K562 (cell line): ENCODE data around the gene ZNF23. TPM values are rescaled to one million over a fixed set of nuclear protein-coding genes. Genes with fewer than 3 reads are reported as not detected.
A peak's percentile ranks its signal among the peaks of the same experiment; 100 is the strongest.

Experiments used
- C11orf30 ChIP-seq: fragments of 450-650 bp; IDR thresholded peaks from 2 replicates; pipeline ENCODE4 v1.6.1; 2016; ENCODE audit warnings: low read depth, mild to moderate bottlenecking
- FOXA3 ChIP-seq, 2 experiments: fragments of 450-650 bp in 1 of 2; sonication (generic) in 1 of 2; formaldehyde crosslinking; IDR thresholded peaks in 1 of 2; conservative IDR thresholded peaks in 1 of 2; 2 replicates each; pipeline versions ENCODE4 v1.4.0 to v1.8.0; 2020 to 2022; ENCODE audit warnings: mild to moderate bottlenecking in 2 of 2, missing genetic modification reagents in 1 of 2
- KLF1 ChIP-seq: fragments of 450-650 bp; IDR thresholded peaks from 2 replicates; pipeline ENCODE4 v1.6.1; 2016; ENCODE audit warnings: missing genetic modification characterization, missing compliant biosample characterization
- MTA3 ChIP-seq: fragments of 450-650 bp; formaldehyde crosslinking; IDR thresholded peaks from 2 replicates; pipeline ENCODE4 v1.6.1; 2017; ENCODE audit warnings: mild to moderate bottlenecking, borderline replicate concordance
- NONO ChIP-seq, 2 experiments: fragments of 200-400 bp in 1 of 2; fragments of 450-650 bp in 1 of 2; formaldehyde crosslinking in 1 of 2; IDR thresholded peaks; 2 replicates each; pipeline ENCODE4 v1.6.1; 2017; ENCODE audit warnings: low read depth in 2 of 2, mild to moderate bottlenecking in 2 of 2, moderate library complexity in 2 of 2, low read length in 1 of 2
- NR4A1 ChIP-seq, 2 experiments: fragments of 250-450 bp in 1 of 2; fragments of 450-650 bp in 1 of 2; sonication (Bioruptor Pico) in 1 of 2; IDR thresholded peaks; 2 replicates each; pipeline versions ENCODE4 v1.4.0 to v1.6.1; 2016 to 2020; ENCODE audit warnings: mild to moderate bottlenecking in 2 of 2, missing compliant biosample characterization in 1 of 2, missing genetic modification characterization in 1 of 2, moderate library complexity in 1 of 2
- PRPF4 ChIP-seq: fragments of 200-400 bp; formaldehyde crosslinking; IDR thresholded peaks from one replicate; pipeline ENCODE4 v1.6.1; 2017; ENCODE audit warnings: low read length, low read depth, mild to moderate bottlenecking; ENCODE audit not compliant: insufficient read depth, poor library complexity, severe bottlenecking
- RCOR1 ChIP-seq, 2 experiments: IDR thresholded peaks; 2 replicates each; pipeline ENCODE4 v1.6.1; 2012; ENCODE audit warnings: low read depth in 2 of 2, low read length in 2 of 2, borderline replicate concordance in 1 of 2, improper control_type of control experiment in 1 of 2
- RFX7 ChIP-seq: fragments of 250-450 bp; sonication (Bioruptor Pico); IDR thresholded peaks from 2 replicates; pipeline ENCODE4 v1.5.1; 2021; ENCODE audit warnings: mild to moderate bottlenecking
- SMAD3 ChIP-seq: fragments of 450-650 bp; formaldehyde crosslinking; conservative IDR thresholded peaks from 2 replicates; pipeline ENCODE4 v1.4.0; 2020; ENCODE audit warnings: mild to moderate bottlenecking
- ZNF3 ChIP-seq: fragments of 250-450 bp; sonication (Bioruptor Pico); IDR thresholded peaks from 2 replicates; pipeline ENCODE4 v1.5.0; 2021; ENCODE audit warnings: mild to moderate bottlenecking, moderate library complexity
- polyA plus RNA-seq, 8 experiments: library from polyadenylated mRNA; depleted of rRNA in 4 of 8; stranded (reverse) in 5 of 8; unstranded in 3 of 8; fragments of >200 nt; fragmentation: Nextera tagmentation in 2 of 8; fragmentation: Illumina TruSeq in 1 of 8; extraction: Ambion mirVana in 2 of 8; extraction: Trizol in 1 of 8; gene quantifications; 2 replicates each; pipeline versions ENCODE4 v1.2.1 to v1.2.3, GENCODE V29; 2011 to 2014; ENCODE audit warnings: inconsistent platforms in 1 of 8, missing spikeins in 1 of 8
- total RNA-seq, 7 experiments: library from RNA; depleted of rRNA in 6 of 7; stranded (reverse); fragments of >200 nt in 6 of 7; fragmentation: Illumina TruSeq in 2 of 7; extraction: Trizol in 2 of 7; gene quantifications; 2 replicates each; pipeline versions ENCODE4 v1.2.1 to v1.2.3, GENCODE V29; 2011 to 2021; ENCODE audit warnings: low replicate concordance in 1 of 7
- TF ChIP-seq, protein P1 (sequence below): fragments of 450-650 bp; IDR thresholded peaks from 2 replicates; pipeline ENCODE4 v1.7.1; 2018; ENCODE audit warnings: mild to moderate bottlenecking, low read depth; ENCODE audit not compliant: partially characterized antibody
- TF ChIP-seq, protein P2 (sequence below): sonication (generic); formaldehyde crosslinking; IDR thresholded peaks from 2 replicates; pipeline ENCODE4 v1.8.0; 2022; ENCODE audit warnings: mild to moderate bottlenecking, missing genetic modification reagents
- TF ChIP-seq, protein P3 (sequence below): sonication (generic); formaldehyde crosslinking; IDR thresholded peaks from 2 replicates; pipeline ENCODE4 v1.8.0; 2023; ENCODE audit warnings: mild to moderate bottlenecking, missing genetic modification reagents
- TF ChIP-seq, protein P4 (sequence below): fragments of 200-800 bp; sonication (Bioruptor generic); IDR thresholded peaks from 2 replicates; pipeline ENCODE4 v1.6.1; 2017; ENCODE audit warnings: missing genetic modification characterization, missing compliant biosample characterization
- TF ChIP-seq, protein P5 (sequence below), 2 experiments: fragments of 450-650 bp; IDR thresholded peaks; 2 replicates each; pipeline ENCODE4 v1.6.1; 2016

The ZNF23 gene
- total and polyA plus RNA-seq, 9 of the 15 experiments (the other 6 are each of a cell fraction or from before 2014, with no cell fraction given), result 4.7 to 13.4 (median 11.2) TPM

DNA sequence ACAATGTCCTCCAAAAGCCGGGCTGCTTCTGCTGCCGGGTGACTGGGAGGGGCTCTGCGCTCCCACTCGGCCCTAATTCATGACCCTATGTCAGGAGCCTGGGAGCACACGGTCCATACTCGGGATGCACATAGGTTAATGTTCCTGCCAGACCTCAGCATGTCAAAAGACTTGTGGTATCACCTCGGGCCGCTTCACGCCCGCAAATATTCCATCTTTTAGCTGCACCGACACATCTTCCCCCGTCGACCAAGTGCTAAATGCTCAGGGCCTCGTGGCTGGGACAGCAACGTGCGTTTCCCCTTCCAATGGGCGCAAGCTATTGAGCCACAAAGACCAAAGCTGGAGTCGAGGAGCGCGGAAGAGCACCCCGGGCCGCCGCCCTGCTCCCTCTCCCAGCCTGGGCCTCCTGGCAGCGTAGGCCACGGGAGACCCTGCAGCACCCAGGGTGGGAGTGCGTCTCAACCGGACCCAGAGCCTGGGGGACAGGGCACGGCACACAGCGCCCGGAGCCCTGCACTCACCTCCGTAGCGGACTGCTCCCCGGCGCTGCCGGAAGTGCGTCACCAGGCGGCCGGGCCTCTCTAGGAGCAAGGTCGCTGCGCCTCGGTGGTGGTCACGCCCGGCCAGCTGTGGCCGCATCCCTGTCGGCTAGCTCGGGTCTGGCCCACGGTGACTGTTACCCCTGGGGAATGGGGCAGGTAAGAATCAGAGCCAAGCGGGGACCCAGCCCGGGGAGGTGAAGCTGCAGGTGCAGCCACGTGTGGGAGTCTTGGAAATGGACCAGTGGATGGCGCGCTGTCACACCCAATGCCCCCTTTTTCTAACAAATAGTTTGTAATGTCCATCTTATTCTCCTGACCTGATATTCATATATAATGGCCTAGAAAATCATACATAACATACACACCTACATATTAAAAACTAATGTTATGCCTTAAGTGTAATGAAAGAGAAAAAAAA lies at the start of gene ZNF23 (continued):
- TF ChIP-seq, protein P1, sequence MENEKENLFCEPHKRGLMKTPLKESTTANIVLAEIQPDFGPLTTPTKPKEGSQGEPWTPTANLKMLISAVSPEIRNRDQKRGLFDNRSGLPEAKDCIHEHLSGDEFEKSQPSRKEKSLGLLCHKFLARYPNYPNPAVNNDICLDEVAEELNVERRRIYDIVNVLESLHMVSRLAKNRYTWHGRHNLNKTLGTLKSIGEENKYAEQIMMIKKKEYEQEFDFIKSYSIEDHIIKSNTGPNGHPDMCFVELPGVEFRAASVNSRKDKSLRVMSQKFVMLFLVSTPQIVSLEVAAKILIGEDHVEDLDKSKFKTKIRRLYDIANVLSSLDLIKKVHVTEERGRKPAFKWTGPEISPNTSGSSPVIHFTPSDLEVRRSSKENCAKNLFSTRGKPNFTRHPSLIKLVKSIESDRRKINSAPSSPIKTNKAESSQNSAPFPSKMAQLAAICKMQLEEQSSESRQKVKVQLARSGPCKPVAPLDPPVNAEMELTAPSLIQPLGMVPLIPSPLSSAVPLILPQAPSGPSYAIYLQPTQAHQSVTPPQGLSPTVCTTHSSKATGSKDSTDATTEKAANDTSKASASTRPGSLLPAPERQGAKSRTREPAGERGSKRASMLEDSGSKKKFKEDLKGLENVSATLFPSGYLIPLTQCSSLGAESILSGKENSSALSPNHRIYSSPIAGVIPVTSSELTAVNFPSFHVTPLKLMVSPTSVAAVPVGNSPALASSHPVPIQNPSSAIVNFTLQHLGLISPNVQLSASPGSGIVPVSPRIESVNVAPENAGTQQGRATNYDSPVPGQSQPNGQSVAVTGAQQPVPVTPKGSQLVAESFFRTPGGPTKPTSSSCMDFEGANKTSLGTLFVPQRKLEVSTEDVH, result peak; percentile 84
- TF ChIP-seq RFX7 (CRISPR knock-in tag) (no peak), RCOR1 (IDR thresholded peaks at IDR 0.05; ENCODE audit: borderline replicate concordance in 1 of 2, low read depth in 2 of 2, low read length in 2 of 2) (peak in 1 of 2 experiments; percentile 77; a peak in 2 of 4 replicates), MTA3 (0 out of 2 replicates have a peak, but pooled peaks have one; percentile 36), C11orf30 (peak; percentile 98), PRPF4 (no peak), FOXA3 (CRISPR knock-in tag; conservative IDR thresholded peaks at IDR 0.05 in 1 of 2, IDR thresholded peaks at IDR 0.05 in 1 of 2) (peak in 1 of 2 experiments; percentile 45; a peak in 1 of 4 replicates), NR4A1 (CRISPR knock-in tag; IDR thresholded peaks at IDR 0.05) (no peak), NR4A1 (tag; IDR thresholded peaks at IDR 0.05) (0 out of 2 replicates have a peak, but pooled peaks have one; percentile 20), KLF1 (tag) (peak; percentile 51; the same call in 1 of the 2 replicates), SMAD3 (CRISPR knock-in tag) (0 out of 2 replicates have a peak, but pooled peaks have one; percentile 22), NONO (IDR thresholded peaks at IDR 0.05; ENCODE audit: low read depth in 2 of 2, low read length in 1 of 2) (peak; percentile 59 to 85; a peak in 3 of 4 replicates), ZNF3 (no peak)
- TF ChIP-seq, protein P2, sequence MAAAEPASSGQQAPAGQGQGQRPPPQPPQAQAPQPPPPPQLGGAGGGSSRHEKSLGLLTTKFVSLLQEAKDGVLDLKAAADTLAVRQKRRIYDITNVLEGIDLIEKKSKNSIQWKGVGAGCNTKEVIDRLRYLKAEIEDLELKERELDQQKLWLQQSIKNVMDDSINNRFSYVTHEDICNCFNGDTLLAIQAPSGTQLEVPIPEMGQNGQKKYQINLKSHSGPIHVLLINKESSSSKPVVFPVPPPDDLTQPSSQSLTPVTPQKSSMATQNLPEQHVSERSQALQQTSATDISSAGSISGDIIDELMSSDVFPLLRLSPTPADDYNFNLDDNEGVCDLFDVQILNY, result peak; percentile 76; the same call in 1 of the 2 replicates
- TF ChIP-seq, protein P3, sequence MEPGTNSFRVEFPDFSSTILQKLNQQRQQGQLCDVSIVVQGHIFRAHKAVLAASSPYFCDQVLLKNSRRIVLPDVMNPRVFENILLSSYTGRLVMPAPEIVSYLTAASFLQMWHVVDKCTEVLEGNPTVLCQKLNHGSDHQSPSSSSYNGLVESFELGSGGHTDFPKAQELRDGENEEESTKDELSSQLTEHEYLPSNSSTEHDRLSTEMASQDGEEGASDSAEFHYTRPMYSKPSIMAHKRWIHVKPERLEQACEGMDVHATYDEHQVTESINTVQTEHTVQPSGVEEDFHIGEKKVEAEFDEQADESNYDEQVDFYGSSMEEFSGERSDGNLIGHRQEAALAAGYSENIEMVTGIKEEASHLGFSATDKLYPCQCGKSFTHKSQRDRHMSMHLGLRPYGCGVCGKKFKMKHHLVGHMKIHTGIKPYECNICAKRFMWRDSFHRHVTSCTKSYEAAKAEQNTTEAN (CRISPR knock-in tag), result no peak
- TF ChIP-seq, protein P4, sequence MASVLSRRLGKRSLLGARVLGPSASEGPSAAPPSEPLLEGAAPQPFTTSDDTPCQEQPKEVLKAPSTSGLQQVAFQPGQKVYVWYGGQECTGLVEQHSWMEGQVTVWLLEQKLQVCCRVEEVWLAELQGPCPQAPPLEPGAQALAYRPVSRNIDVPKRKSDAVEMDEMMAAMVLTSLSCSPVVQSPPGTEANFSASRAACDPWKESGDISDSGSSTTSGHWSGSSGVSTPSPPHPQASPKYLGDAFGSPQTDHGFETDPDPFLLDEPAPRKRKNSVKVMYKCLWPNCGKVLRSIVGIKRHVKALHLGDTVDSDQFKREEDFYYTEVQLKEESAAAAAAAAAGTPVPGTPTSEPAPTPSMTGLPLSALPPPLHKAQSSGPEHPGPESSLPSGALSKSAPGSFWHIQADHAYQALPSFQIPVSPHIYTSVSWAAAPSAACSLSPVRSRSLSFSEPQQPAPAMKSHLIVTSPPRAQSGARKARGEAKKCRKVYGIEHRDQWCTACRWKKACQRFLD, result no peak
- TF ChIP-seq, protein P5, sequence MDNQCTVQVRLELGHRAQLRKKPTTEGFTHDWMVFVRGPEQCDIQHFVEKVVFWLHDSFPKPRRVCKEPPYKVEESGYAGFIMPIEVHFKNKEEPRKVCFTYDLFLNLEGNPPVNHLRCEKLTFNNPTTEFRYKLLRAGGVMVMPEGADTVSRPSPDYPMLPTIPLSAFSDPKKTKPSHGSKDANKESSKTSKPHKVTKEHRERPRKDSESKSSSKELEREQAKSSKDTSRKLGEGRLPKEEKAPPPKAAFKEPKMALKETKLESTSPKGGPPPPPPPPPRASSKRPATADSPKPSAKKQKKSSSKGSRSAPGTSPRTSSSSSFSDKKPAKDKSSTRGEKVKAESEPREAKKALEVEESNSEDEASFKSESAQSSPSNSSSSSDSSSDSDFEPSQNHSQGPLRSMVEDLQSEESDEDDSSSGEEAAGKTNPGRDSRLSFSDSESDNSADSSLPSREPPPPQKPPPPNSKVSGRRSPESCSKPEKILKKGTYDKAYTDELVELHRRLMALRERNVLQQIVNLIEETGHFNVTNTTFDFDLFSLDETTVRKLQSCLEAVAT (IDR thresholded peaks at IDR 0.05), result peak in 1 of 2 experiments; percentile 73; a peak in 1 of 4 replicates
